ENCODE results near the gene RASEF. TPM values are rescaled to one million over a fixed set of nuclear protein-coding genes. Genes with fewer than 3 reads are reported as not detected.

Gene RASEF
- total and polyA plus RNA-seq, 5 donors from 2014 or later: not detected

DNA sequence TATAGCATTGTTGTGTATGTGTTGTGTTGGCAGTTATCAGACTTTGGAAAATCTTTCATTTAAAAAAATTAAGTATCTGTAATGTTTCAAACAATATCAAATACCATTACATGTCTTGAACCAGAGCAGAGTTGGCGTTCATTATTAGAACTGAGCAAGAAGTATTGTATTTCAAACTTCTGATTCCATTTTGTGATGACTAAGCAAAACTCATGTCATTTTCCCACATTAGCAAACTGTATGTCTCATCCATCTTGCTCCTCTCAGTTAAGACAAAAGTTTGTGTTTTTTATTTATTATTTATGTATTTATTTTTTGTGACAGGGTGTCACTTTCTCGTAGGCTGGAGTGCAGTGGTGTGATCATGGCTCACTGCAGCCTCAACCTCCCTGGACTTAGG lies 4.6 kb upstream of the RASEF start:
- no peak overlapping the region for H3K4me3 Mint-ChIP-seq
- Histone ChIP-seq H3K27me3 (ENCODE audit: control insufficient read depth, insufficient read depth, low read length) (no peaks in the 10 kb centered on the region), H3K4me1 (ENCODE audit: control insufficient read depth, insufficient read depth, low read length, poor library complexity, severe bottlenecking) (no peaks in the 10 kb centered on the region), H3K9me3 (ENCODE audit: control insufficient read depth in 2 of 2, low read length in 2 of 2) (no peaks in the 10 kb centered on the region), H3K27ac (ENCODE audit: insufficient read depth, low read length, poor library complexity, severe bottlenecking) (no peak overlapping the region), H3K4me3 (ENCODE audit: low read depth, low read length) (no peak overlapping the region), H3K36me3 (ENCODE audit: control insufficient read depth, insufficient read depth, low read length) (no peaks in the 10 kb centered on the region)
- H3K4me1 Mint-ChIP-seq: no peaks in the 10 kb centered on the region
- H3K27me3 Mint-ChIP-seq: peaks cover 11% of the 10 kb centered on the region
- no peak for ATAC-seq (ENCODE audit: low read depth in 2 of 2)
- no peak for DNase-seq
- H3K9me3 Mint-ChIP-seq: peaks cover 0 to 9% (median 1%) of the 10 kb centered on the region in 7 donors
- H3K36me3 Mint-ChIP-seq: no peaks in the 10 kb centered on the region
- no peak overlapping the region for H3K27ac Mint-ChIP-seq

DNA sequence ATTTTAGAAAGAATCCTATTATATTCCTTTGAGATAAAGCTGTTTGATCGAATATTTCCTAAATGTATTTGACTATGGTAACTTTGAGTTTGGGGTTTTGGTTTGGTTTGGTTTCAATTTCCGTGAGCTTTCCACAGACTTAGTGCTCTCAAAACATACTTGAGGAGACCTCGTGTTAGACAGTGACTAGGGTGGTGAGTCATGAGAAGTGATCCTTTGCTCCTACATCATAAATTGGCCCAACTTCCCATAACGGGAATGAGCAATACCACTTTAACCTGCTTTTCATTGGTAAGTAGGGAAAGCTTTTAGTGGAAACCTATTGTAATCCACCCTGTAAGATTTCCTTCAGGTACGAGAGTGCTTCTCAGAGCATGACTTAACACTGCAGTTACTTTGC lies 3.8 kb upstream of the RASEF start:
- Histone ChIP-seq H3K36me3 (ENCODE audit: control insufficient read depth, insufficient read depth, low read length) (no peaks in the 10 kb centered on the region), H3K9me3 (ENCODE audit: control insufficient read depth in 2 of 2, low read length in 2 of 2) (no peaks in the 10 kb centered on the region), H3K27ac (ENCODE audit: insufficient read depth, low read length, poor library complexity, severe bottlenecking) (no peak overlapping the region), H3K4me1 (ENCODE audit: control insufficient read depth, insufficient read depth, low read length, poor library complexity, severe bottlenecking) (no peaks in the 10 kb centered on the region), H3K27me3 (ENCODE audit: control insufficient read depth, insufficient read depth, low read length) (no peaks in the 10 kb centered on the region), H3K4me3 (ENCODE audit: low read depth, low read length) (no peak overlapping the region)
- no peak for DNase-seq
- Mint-ChIP-seq H3K4me1 (no peaks in the 10 kb centered on the region), H3K27me3 (peaks cover 11% of the 10 kb centered on the region), H3K27ac (no peak overlapping the region), H3K36me3 (no peaks in the 10 kb centered on the region), H3K4me3 (no peak overlapping the region), H3K9me3 (peaks cover 0 to 6% (median 1%) of the 10 kb centered on the region in 7 donors)
- no peak for ATAC-seq (ENCODE audit: low read depth in 2 of 2)

DNA sequence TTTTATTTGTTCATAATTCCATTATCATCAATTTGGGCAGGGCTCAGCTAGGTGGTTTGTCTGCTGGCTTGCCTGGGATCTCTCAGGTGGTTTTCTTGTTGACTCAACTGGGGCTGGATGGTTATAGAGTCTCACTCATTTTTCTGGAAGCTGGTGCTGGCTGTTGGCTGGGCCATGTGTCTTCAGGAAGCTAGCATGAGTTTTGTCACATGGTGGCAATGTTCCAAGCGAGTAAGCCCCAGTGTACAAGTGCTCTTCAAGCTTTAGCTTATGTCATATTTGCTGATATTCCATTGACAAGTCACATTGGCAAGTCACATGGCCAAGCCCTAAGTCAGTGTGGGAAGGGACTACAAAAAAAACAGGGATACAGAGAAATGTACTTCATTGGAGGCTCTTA lies 2.3 kb upstream of the RASEF start:
- DNase-seq: no peak
- H3K27ac Mint-ChIP-seq: no peak overlapping the region

DNA sequence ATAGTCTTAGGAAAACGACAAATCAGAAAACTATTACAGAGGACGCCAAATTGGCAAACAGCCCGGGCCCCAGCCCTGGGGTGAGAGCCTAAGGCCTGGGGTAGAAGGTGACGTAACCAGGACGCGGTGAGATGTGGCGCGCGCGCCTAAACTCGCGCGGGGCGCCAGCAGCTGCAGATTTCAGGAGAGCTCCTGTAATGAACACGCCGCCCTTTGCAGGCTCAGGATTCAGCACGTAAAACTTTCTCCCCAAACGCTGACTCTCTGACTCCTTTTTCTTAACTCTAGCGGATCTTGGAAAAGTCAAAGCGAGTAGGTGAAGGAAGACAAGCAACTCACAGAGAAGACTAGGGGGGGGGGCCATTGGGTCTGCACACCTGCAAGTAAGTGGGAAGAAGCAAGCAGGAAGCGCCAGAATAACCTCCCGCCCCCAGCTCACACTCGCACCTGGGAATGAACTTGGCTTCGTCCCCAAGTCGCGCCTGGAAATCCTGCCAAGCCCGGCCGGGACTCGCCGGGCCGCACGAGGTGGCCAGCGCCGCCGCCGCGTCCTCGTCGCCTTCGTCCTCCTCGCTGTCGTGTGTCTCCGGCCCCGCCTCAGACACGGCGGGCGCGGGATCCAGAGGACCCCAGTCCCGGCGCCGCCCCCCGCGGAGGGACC lies 822 bp downstream of the RASEF start:
- Mint-ChIP-seq H3K27ac (no peak overlapping the region), H3K4me1 (no peaks in the 10 kb centered on the region), H3K27me3 (peaks cover 16% of the 10 kb centered on the region), H3K9me3 (peaks cover 0 to 13% (median 3%) of the 10 kb centered on the region in 7 donors), H3K4me3 (no peak overlapping the region), H3K36me3 (no peaks in the 10 kb centered on the region)
- Histone ChIP-seq H3K27me3 (ENCODE audit: control insufficient read depth, insufficient read depth, low read length) (no peaks in the 10 kb centered on the region), H3K36me3 (ENCODE audit: control insufficient read depth, insufficient read depth, low read length) (no peaks in the 10 kb centered on the region), H3K4me1 (ENCODE audit: control insufficient read depth, insufficient read depth, low read length, poor library complexity, severe bottlenecking) (no peaks in the 10 kb centered on the region), H3K9me3 (ENCODE audit: control insufficient read depth in 2 of 2, low read length in 2 of 2) (no peaks in the 10 kb centered on the region), H3K27ac (ENCODE audit: insufficient read depth, low read length, poor library complexity, severe bottlenecking) (no peak overlapping the region), H3K4me3 (ENCODE audit: low read depth, low read length) (no peak overlapping the region)
- DNase-seq (no peak), ATAC-seq (ENCODE audit: low read depth in 2 of 2) (no peak)

More for the DNA sequence above, 2.3 kb upstream of the RASEF start:
- Histone ChIP-seq H3K9me3 (ENCODE audit: control insufficient read depth in 2 of 2, low read length in 2 of 2) (no peaks in the 10 kb centered on the region), H3K4me3 (ENCODE audit: low read depth, low read length) (no peak overlapping the region), H3K27me3 (ENCODE audit: control insufficient read depth, insufficient read depth, low read length) (no peaks in the 10 kb centered on the region), H3K4me1 (ENCODE audit: control insufficient read depth, insufficient read depth, low read length, poor library complexity, severe bottlenecking) (no peaks in the 10 kb centered on the region), H3K36me3 (ENCODE audit: control insufficient read depth, insufficient read depth, low read length) (no peaks in the 10 kb centered on the region), H3K27ac (ENCODE audit: insufficient read depth, low read length, poor library complexity, severe bottlenecking) (no peak overlapping the region)
- Mint-ChIP-seq H3K27me3 (peaks cover 16% of the 10 kb centered on the region), H3K9me3 (peaks cover 0 to 10% (median under 1%) of the 10 kb centered on the region in 7 donors), H3K4me3 (no peak overlapping the region), H3K36me3 (no peaks in the 10 kb centered on the region), H3K4me1 (no peaks in the 10 kb centered on the region)
- no peak for ATAC-seq (ENCODE audit: low read depth in 2 of 2)

DNA sequence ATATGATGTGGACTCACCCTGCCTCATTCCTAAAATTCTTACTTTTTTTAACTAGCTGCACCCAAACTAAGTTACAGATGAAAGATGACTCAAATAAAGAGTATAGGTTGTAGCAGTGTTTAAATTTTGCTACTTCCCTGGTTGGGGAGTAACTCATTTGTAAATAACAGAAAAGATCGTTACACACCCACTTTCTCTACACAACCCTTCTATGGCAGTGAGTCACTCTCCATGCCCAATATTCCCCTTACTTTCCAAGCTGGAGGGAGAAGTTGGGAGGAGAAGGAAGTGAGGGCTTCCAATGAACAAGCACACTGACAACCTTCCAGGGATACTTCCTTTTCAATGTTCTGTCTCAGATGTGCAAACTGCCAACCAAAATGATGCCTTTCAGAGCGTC lies 1.9 kb downstream of the RASEF start:
- Histone ChIP-seq H3K9me3 (ENCODE audit: control insufficient read depth in 2 of 2, low read length in 2 of 2) (no peaks in the 10 kb centered on the region), H3K27ac (ENCODE audit: insufficient read depth, low read length, poor library complexity, severe bottlenecking) (no peak overlapping the region), H3K36me3 (ENCODE audit: control insufficient read depth, insufficient read depth, low read length) (no peaks in the 10 kb centered on the region), H3K27me3 (ENCODE audit: control insufficient read depth, insufficient read depth, low read length) (no peaks in the 10 kb centered on the region), H3K4me1 (ENCODE audit: control insufficient read depth, insufficient read depth, low read length, poor library complexity, severe bottlenecking) (no peaks in the 10 kb centered on the region), H3K4me3 (ENCODE audit: low read depth, low read length) (no peak overlapping the region)
- Mint-ChIP-seq H3K36me3 (no peaks in the 10 kb centered on the region), H3K9me3 (peaks cover 0 to 18% (median 3%) of the 10 kb centered on the region in 7 donors), H3K27me3 (peaks cover 16% of the 10 kb centered on the region), H3K4me1 (no peaks in the 10 kb centered on the region), H3K27ac (no peak overlapping the region), H3K4me3 (no peak overlapping the region)
- DNase-seq (no peak), ATAC-seq (ENCODE audit: low read depth in 2 of 2) (no peak)

DNA sequence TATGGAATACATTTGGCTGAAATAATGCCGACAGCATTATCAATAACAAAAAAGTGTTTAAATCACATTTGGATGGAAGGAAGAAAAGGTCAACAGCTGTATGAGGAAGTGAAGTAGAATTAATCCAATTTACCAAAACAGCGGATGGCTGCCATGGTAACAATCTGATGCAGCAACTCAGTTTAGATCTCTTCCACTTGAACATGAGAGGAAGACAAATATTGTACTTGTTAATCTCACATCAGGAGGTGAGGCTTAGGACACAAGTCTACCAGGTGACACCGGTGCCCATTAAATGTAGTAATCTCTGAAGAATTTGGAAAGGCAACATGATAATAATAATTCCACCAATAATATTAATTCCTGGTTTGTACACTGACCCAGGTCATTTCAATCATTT lies 2.4 kb downstream of the RASEF start:
- Mint-ChIP-seq H3K27me3 (peaks cover 16% of the 10 kb centered on the region), H3K9me3 (peaks cover under 1 to 18% (median 3%) of the 10 kb centered on the region in 7 donors), H3K36me3 (no peaks in the 10 kb centered on the region), H3K4me1 (no peaks in the 10 kb centered on the region), H3K4me3 (no peak overlapping the region), H3K27ac (no peak overlapping the region)
- H3K27ac ChIP-seq (ENCODE audit: insufficient read depth, low read length, poor library complexity, severe bottlenecking): no peak overlapping the region
- H3K27me3 ChIP-seq (ENCODE audit: control insufficient read depth, insufficient read depth, low read length): no peaks in the 10 kb centered on the region
- H3K4me1 ChIP-seq (ENCODE audit: control insufficient read depth, insufficient read depth, low read length, poor library complexity, severe bottlenecking): no peaks in the 10 kb centered on the region
- DNase-seq: no peak
- no peaks in the 10 kb centered on the region for H3K9me3 ChIP-seq (ENCODE audit: control insufficient read depth in 2 of 2, low read length in 2 of 2)
- H3K4me3 ChIP-seq (ENCODE audit: low read depth, low read length): no peak overlapping the region
- H3K36me3 ChIP-seq (ENCODE audit: control insufficient read depth, insufficient read depth, low read length): no peaks in the 10 kb centered on the region
- ATAC-seq (ENCODE audit: low read depth in 2 of 2): no peak

DNA sequence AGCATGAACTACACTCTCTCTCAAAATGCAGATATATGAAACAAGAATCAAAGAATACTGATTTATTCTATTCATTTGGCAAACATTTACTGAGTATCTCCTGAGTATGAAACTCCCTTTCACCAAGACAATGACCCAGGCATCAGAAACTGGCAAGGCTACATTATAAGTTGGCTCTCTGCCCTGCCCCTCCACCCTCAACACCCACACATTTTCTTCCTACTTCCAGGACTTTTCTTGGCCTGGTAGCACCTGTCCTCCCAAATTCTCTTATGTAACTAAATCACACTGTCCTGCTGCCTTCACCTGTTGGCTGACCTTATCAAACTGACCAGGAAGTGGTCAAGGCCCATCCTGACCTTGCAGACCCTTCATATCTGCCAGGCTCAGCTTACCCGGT lies 3.5 kb downstream of the RASEF start:
- H3K36me3 Mint-ChIP-seq: no peaks in the 10 kb centered on the region
- peaks cover 16% of the 10 kb centered on the region for H3K27me3 Mint-ChIP-seq
- ATAC-seq (ENCODE audit: low read depth in 2 of 2): no peak

DNA sequence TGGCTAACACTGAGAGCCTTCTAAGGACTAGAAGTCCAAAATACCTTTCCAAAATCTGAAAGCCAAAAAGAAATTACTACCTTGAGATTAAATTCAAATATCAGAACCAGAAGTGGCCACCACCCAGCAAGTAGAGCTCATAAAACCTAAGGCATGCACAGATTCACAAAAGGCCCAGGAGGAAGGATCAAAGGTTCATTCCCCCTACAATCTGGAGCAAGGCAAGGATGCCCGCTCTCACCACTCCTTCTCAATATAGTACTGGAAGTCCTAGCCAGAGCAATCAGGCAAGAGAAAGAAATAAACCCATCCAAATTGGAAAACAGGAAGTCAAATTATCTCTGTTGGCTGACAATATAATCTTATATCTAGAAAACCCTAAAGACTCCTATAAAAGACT lies 6.0 kb downstream of the RASEF start:
- no peak overlapping the region for H3K27ac ChIP-seq (ENCODE audit: insufficient read depth, low read length, poor library complexity, severe bottlenecking)
- Mint-ChIP-seq H3K4me3 (no peak overlapping the region), H3K36me3 (no peaks in the 10 kb centered on the region), H3K27ac (no peak overlapping the region), H3K27me3 (peaks cover 5% of the 10 kb centered on the region), H3K4me1 (no peaks in the 10 kb centered on the region), H3K9me3 (peaks cover 3 to 14% (median 5%) of the 10 kb centered on the region in 7 donors)
- ATAC-seq (ENCODE audit: low read depth in 2 of 2) (no peak), DNase-seq (no peak)
- H3K27me3 ChIP-seq (ENCODE audit: control insufficient read depth, insufficient read depth, low read length): no peaks in the 10 kb centered on the region
- H3K36me3 ChIP-seq (ENCODE audit: control insufficient read depth, insufficient read depth, low read length): no peaks in the 10 kb centered on the region
- H3K9me3 ChIP-seq (ENCODE audit: control insufficient read depth in 2 of 2, low read length in 2 of 2): no peaks in the 10 kb centered on the region
- H3K4me1 ChIP-seq (ENCODE audit: control insufficient read depth, insufficient read depth, low read length, poor library complexity, severe bottlenecking): no peaks in the 10 kb centered on the region
- H3K4me3 ChIP-seq (ENCODE audit: low read depth, low read length): no peak overlapping the region

More for the DNA sequence above, 3.5 kb downstream of the RASEF start:
- Mint-ChIP-seq H3K4me3 (peak overlapping the region in 1 of 4 donors; percentile 43), H3K27ac (no peak overlapping the region), H3K4me1 (no peaks in the 10 kb centered on the region), H3K9me3 (peaks cover 3 to 14% (median 5%) of the 10 kb centered on the region in 7 donors)
- Histone ChIP-seq H3K4me1 (ENCODE audit: control insufficient read depth, insufficient read depth, low read length, poor library complexity, severe bottlenecking) (no peaks in the 10 kb centered on the region), H3K27ac (ENCODE audit: insufficient read depth, low read length, poor library complexity, severe bottlenecking) (no peak overlapping the region), H3K4me3 (ENCODE audit: low read depth, low read length) (no peak overlapping the region), H3K27me3 (ENCODE audit: control insufficient read depth, insufficient read depth, low read length) (no peaks in the 10 kb centered on the region), H3K9me3 (ENCODE audit: control insufficient read depth in 2 of 2, low read length in 2 of 2) (no peaks in the 10 kb centered on the region), H3K36me3 (ENCODE audit: control insufficient read depth, insufficient read depth, low read length) (no peaks in the 10 kb centered on the region)
- DNase-seq: no peak
